ENCODE measurements around the gene PDGFC.

DNA sequence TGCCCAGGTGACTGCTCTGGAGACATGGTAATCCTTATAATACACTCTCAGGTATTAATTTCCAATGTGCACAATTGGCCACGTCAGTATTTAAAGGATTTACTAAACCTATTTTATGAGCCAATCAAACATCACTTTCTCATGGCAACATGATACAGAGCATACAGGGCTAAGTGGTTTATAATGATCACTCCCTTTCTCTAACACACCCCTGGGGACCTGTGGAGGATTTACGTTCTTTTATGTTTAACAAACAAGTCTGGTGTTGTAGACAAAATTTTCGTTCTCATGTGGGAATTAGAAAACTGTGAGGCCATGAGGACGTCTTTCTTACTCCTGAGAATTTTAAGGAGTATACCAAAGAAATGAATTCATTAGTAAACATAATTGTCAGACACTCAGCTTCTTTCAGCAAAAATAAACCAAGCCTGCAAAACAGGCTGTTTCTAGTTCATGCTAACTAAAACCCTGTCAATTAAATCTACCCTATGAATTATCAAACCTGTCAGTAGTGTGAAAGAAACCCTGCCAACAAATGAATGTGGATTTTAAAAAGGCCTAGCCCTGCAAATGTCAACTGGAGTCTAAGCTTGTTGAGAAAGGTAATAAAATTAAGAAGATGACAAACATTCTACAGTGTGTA is 155.8 kb downstream of the PDGFC start:
- TF ChIP-seq GATA2 (IDR thresholded peaks at IDR 0.05; ENCODE audit: low read depth, low read length): no peak
- no peak for TF ChIP-seq GATA3 (IDR thresholded peaks at IDR 0.05; ENCODE audit: low read depth, low read length)
